Suprapubic skin (tissue), 3 donors: ENCODE measurements around the gene PARP16.

Experiments used
- CTCF ChIP-seq, 2 donors: fragments of 200-600 bp in 1 of 2; fragments of 450-650 bp in 1 of 2; sonication (generic) in 1 of 2; IDR thresholded peaks; one replicate each; pipeline ENCODE4 v1.5.1; 2016 to 2019; ENCODE audit warnings: antibody characterized with exemption in 2 of 2, mild to moderate bottlenecking in 1 of 2, moderate library complexity in 1 of 2
- EP300 ChIP-seq: sonication (generic); formaldehyde crosslinking; IDR thresholded peaks from one replicate; pipeline ENCODE4 v1.6.1; 2017; ENCODE audit warnings: antibody characterized with exemption
- POLR2A ChIP-seq, 2 donors: fragments of 450-650 bp; IDR thresholded peaks; one replicate each; pipeline ENCODE4 v1.6.1; 2017; ENCODE audit warnings: antibody characterized with exemption in 2 of 2, mild to moderate bottlenecking in 2 of 2, moderate library complexity in 2 of 2

- no peak for TF ChIP-seq POLR2A (IDR thresholded peaks at IDR 0.05)
- no peak for TF ChIP-seq CTCF (IDR thresholded peaks at IDR 0.05)
- TF ChIP-seq EP300, result no peak
Measured at GRCh38 chr15:65233696-65234095, 53.0 kb downstream of the PARP16 start.
